ENCODE measurements around the gene NDFIP1.
"Not testable (repeated sequence)": the region's sequence is repeated elsewhere in the genome, so short reads cannot be mapped to it uniquely, and the experiment has no call there.

NDFIP1 gene

DNA sequence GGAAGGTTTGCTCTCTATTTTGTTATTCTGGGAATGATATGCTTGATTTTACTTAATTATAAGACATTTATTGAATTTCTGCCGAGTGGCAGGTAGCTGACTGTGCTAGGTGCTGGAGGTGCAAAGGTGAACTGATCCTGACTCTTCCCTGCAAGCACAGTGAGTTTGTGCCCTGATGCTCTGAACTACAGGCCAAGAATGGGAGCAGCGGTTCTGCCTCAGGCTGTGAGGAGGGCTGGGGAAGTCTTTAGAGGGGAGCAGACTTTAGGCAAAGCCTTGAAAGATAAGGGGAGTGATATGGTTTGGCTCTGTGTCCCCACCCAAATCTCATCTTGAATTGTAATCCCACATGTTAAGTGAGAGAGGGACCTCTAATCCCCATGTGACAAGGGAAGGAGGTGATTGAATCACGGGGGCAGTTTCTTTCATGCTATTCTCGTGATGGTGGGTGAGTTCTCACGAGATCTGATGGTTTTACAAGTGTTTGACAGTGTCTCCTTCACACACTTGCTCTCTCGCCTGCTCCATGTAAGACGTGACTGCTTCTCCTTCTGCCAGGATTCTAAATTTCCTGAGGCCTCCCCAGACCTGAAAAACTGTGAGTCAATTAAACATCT lies 73.1 kb downstream of the NDFIP1 start:
- TF ChIP-seq, protein P1, sequence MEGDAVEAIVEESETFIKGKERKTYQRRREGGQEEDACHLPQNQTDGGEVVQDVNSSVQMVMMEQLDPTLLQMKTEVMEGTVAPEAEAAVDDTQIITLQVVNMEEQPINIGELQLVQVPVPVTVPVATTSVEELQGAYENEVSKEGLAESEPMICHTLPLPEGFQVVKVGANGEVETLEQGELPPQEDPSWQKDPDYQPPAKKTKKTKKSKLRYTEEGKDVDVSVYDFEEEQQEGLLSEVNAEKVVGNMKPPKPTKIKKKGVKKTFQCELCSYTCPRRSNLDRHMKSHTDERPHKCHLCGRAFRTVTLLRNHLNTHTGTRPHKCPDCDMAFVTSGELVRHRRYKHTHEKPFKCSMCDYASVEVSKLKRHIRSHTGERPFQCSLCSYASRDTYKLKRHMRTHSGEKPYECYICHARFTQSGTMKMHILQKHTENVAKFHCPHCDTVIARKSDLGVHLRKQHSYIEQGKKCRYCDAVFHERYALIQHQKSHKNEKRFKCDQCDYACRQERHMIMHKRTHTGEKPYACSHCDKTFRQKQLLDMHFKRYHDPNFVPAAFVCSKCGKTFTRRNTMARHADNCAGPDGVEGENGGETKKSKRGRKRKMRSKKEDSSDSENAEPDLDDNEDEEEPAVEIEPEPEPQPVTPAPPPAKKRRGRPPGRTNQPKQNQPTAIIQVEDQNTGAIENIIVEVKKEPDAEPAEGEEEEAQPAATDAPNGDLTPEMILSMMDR (IDR thresholded peaks at IDR 0.05; ENCODE audit: insufficient read depth, low read length, missing control alignments), result no peak

DNA sequence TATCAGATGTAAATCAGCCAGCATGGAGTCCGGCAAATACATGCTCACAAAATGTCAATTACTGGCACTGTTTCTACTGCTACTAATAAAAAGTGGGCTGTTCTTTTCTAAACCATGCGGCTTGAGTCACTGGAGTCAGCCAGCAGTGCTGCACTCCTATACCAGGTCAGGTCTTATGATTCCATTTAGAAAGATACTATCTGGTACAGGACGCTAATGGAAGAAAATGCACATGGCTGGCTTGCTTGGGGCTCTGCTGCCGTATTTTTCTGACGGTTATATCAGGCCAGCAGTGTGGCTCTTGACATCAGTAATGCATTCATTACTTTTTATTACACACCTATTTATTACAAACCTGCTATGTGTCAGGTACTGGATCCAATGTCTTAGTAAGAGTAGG lies 74.3 kb downstream of the NDFIP1 start:
- H3K4me3 ChIP-seq (ENCODE audit: low read depth, low read length), result no peak overlapping the region
- TF ChIP-seq, protein P1 (IDR thresholded peaks at IDR 0.05; ENCODE audit: insufficient read depth, low read length, missing control alignments), result no peak
- ChIA-PET CTCF (interaction anchor here (1.2 kb wide), 1 partner anchor 30 kb away, joined by 3 read pairs; no protein-coding TSS in a partner anchor), POLR2A (no interaction called here)
- no peak for DNase-seq (ENCODE audit: low read depth, low spot score)

More for the DNA sequence above, 73.1 kb downstream of the NDFIP1 start:
- ChIA-PET CTCF (no interaction called here), POLR2A (no interaction called here)
- DNase-seq (ENCODE audit: low read depth, low spot score), result no peak
- no peak overlapping the region for H3K4me3 ChIP-seq (ENCODE audit: low read depth, low read length)

DNA sequence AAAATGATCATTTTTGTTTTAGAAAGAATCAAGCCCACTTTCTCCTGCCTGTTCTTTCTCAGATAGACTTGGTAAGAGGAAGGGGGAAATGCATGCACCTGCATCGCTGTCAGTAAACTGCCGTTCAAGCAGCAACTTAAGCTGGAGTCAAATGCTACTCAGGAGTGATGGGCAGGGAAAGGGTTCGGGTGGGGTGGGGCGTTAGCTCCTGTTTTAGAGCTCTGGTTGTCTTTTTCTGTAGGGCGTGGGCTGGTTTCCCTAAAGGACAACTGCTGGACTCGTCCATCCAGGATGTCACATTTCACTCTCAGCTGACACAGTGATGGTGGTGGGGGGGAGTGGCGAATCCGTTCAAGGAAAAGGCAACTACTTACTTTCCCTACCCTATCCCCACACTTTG lies 75.0 kb downstream of the NDFIP1 start:
- ChIA-PET CTCF (interaction anchor here (1.2 kb wide), 1 partner anchor 31 kb away, joined by 3 read pairs; no protein-coding TSS in a partner anchor), POLR2A (no interaction called here)
- TF ChIP-seq, protein P1 (IDR thresholded peaks at IDR 0.05; ENCODE audit: insufficient read depth, low read length, missing control alignments), result no peak
- DNase-seq (ENCODE audit: low read depth, low spot score), result no peak
- H3K4me3 ChIP-seq (ENCODE audit: low read depth, low read length), result no peak overlapping the region

DNA sequence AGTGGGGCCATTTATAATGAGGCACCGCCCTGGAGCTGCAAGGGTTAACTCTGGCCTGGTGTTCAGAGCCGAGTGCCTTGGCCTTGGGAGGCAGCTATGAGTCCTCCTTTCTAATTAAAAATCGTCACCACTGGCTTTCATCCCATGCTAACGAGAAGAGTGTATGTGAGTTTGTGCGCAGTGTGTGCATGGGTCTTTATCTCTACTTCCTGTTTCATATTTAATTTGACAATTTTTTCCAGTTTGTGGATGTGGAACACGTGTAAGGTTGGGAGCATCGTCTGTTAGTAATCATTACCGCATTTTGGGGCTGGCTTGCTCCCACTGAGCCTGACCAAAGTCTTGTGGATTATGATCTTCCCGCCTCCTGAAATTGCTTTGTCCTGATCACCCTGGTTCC lies 76.4 kb downstream of the NDFIP1 start:
- DNase-seq (ENCODE audit: low read depth, low spot score), result no peak
- TF ChIP-seq, protein P1 (IDR thresholded peaks at IDR 0.05; ENCODE audit: insufficient read depth, low read length, missing control alignments), result no peak
- POLR2A ChIA-PET, result no interaction called here
- H3K4me3 ChIP-seq (ENCODE audit: low read depth, low read length), result no peak overlapping the region
- CTCF ChIA-PET, result interaction anchor here (0.8 kb wide), 1 partner anchor 14 kb away, joined by 3 read pairs; no protein-coding TSS in a partner anchor

DNA sequence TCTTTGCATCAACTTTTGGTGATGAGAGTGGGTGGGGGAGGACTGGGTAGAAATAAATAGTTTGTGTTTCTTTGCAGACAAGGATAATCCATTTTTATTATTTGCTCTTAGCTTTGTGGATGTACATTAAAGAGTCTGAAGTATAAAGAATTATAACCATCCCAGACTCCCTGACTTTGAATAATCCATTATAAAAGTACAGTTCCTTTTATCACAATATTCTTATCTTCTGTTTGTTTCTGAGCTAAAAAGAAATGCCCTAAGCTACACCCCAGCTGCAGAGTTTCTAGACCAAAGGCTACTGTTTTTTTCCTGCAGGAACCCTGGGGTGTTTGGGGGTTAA lies 77.9 kb downstream of the NDFIP1 start:
- no peak overlapping the region for H3K4me3 ChIP-seq (ENCODE audit: low read depth, low read length)
- ChIA-PET POLR2A (interaction anchor here (0.5 kb wide), 1 partner anchor 125 kb away, joined by 3 read pairs; no protein-coding TSS in a partner anchor), CTCF (interaction anchor here (0.8 to 1.7 kb wide), 3 partner anchors 8 to 43 kb away, joined by 3 read pairs; no protein-coding TSS in a partner anchor)
- TF ChIP-seq, protein P1 (IDR thresholded peaks at IDR 0.05; ENCODE audit: insufficient read depth, low read length, missing control alignments), result no peak
- DNase-seq (ENCODE audit: low read depth, low spot score), result no peak

DNA sequence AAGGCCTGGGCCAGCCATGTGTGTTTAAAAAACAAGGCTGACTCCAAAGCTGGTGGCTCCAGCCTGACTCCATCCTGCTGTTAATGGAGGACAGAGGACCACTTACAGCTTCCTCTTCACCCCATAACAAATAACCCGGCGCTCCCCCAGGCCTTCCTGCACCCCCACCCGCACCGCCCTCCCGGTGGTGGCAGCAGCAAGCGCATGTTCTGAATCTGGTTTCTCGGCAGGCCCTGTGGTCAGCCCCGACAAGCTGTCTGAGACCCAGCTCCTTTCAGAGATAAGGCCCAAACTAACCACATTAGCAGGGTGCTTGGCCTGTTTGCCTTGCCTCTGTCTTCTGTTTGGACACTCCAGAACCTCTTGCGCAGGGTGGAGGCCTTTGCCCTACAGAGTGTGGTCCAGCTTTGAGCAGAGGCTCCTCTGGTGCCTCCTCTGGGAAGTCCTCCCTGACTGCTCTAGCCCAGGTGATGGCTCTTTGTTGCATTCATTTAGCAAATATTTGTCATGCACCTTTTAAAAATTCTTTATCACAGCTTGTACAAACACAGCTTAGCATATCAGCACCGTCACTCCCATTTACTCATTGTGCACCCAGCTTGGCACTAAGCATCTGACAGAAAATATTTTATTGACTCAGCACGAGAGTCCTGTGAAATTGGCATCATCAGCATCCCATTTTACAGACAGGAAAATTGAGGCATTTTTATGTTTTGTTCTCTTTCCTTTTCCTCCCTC lies 78.4 kb downstream of the NDFIP1 start:
- no peak for DNase-seq (ENCODE audit: low read depth, low spot score)
- POLR2A ChIA-PET, result interaction anchor here (0.5 kb wide), 1 partner anchor 124 kb away, joined by 3 read pairs; no protein-coding TSS in a partner anchor
- TF ChIP-seq, protein P1 (IDR thresholded peaks at IDR 0.05; ENCODE audit: insufficient read depth, low read length, missing control alignments), result no peak
- no peak overlapping the region for H3K4me3 ChIP-seq (ENCODE audit: low read depth, low read length)
- CTCF ChIA-PET, result interaction anchor here (0.8 to 1.7 kb wide), 3 partner anchors 9 to 398 kb away, joined by 3 to 4 read pairs (median 3); no protein-coding TSS in a partner anchor

DNA sequence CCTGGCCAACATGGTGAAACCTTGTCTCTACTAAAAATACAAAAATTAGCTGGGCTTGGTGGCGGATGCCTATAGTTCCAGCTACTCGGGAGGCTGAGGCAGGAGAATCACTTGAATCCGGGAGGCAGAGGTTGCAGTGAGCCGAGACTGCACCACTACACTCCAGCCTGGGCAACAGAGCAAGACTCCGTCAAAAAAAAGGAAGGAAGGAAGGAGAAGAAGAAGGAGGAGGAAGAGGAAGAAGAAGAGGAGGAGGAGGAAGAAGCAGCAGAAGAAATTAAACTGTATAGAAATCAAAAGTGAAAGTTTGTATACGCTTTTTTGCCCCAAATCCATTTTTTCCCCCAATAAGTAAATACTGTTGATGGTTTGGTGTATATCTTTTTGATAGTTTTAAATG lies 80.1 kb downstream of the NDFIP1 start:
- CTCF ChIA-PET, result interaction anchor here (0.6 to 1.2 kb wide), 2 partner anchors 364 to 397 kb away, joined by 3 to 4 read pairs; no protein-coding TSS in a partner anchor
- DNase-seq (ENCODE audit: low read depth, low spot score); H3K4me3 ChIP-seq (ENCODE audit: low read depth, low read length); POLR2A ChIA-PET: not testable (repeated sequence)
